H9 (cell line): ENCODE results near the gene DUS1L. TPM values are rescaled to one million over a fixed set of nuclear protein-coding genes. Genes with fewer than 3 reads are reported as not detected.

Experiments
- DNase-seq: peaks from one replicate; pipeline ENCODE4 v3.0.0-alpha.2; 2017
- H2AFZ ChIP-seq: one replicate; pipeline ENCODE4 v1.6.1; 2013; ENCODE audit warnings: mild to moderate bottlenecking, low read length, control low read depth, moderate library complexity
- H2AK5ac ChIP-seq: 2 replicates; pipeline ENCODE4 v1.6.1; 2013; ENCODE audit warnings: low read length, control low read depth, mixed read lengths; ENCODE audit not compliant: insufficient read length
- H2BK120ac ChIP-seq: one replicate; pipeline ENCODE4 v1.6.1; 2013; ENCODE audit warnings: low read depth, mild to moderate bottlenecking, low read length, control low read depth, inconsistent platforms; ENCODE audit not compliant: poor library complexity, severe bottlenecking
- H2BK12ac ChIP-seq: 2 replicates; pipeline ENCODE4 v1.6.1; 2013; ENCODE audit warnings: low read length, control low read depth, mixed read lengths, low read depth; ENCODE audit not compliant: insufficient read length
- H2BK15ac ChIP-seq: 2 replicates; pipeline ENCODE4 v1.6.1; 2013; ENCODE audit warnings: low read depth, low read length, control low read depth
- H2BK20ac ChIP-seq: one replicate; pipeline ENCODE4 v1.6.1; 2013; ENCODE audit warnings: low read depth, mild to moderate bottlenecking, low read length, control low read depth, inconsistent platforms; ENCODE audit not compliant: poor library complexity, severe bottlenecking
- H2BK5ac ChIP-seq: 2 replicates; pipeline ENCODE4 v1.6.1; 2013; ENCODE audit warnings: low read length, control low read depth, mixed read lengths; ENCODE audit not compliant: insufficient read length
- H3K14ac ChIP-seq: 2 replicates; pipeline ENCODE4 v1.6.1; 2013; ENCODE audit warnings: low read length, control low read depth; ENCODE audit not compliant: insufficient read depth
- H3K18ac ChIP-seq: 2 replicates; pipeline ENCODE4 v1.6.1; 2013; ENCODE audit warnings: low read depth, mild to moderate bottlenecking, mixed read lengths, low read length, control low read depth; ENCODE audit not compliant: insufficient read length
- H3K23ac ChIP-seq: 2 replicates; pipeline ENCODE4 v1.6.1; 2013; ENCODE audit warnings: low read length, control low read depth, mixed read lengths, low read depth; ENCODE audit not compliant: insufficient read length
- H3K23me2 ChIP-seq: 2 replicates; pipeline ENCODE4 v1.6.1; 2013; ENCODE audit warnings: low read depth, mild to moderate bottlenecking, mixed read lengths, low read length, control low read depth; ENCODE audit not compliant: insufficient read length, poor library complexity, severe bottlenecking
- H3K27ac ChIP-seq: 2 replicates; pipeline ENCODE4 v1.5.1; 2013; ENCODE audit warnings: low read length, control low read depth, mixed read lengths, low read depth; ENCODE audit not compliant: insufficient read length
- H3K27me3 ChIP-seq: 2 replicates; pipeline ENCODE4 v1.6.1; 2013; ENCODE audit warnings: low read length, control low read depth, inconsistent platforms; ENCODE audit not compliant: insufficient read depth
- H3K4ac ChIP-seq: 2 replicates; pipeline ENCODE4 v1.6.1; 2013; ENCODE audit warnings: low read depth, mild to moderate bottlenecking, control low read depth, inconsistent platforms, low read length, moderate library complexity
- H3K4me1 ChIP-seq: 2 replicates; pipeline ENCODE4 v1.6.1; 2013; ENCODE audit warnings: low read length, control low read depth, inconsistent platforms; ENCODE audit not compliant: insufficient read depth
- H3K4me2 ChIP-seq: 2 replicates; pipeline ENCODE4 v1.6.1; 2013; ENCODE audit warnings: low read length, control low read depth, mixed read lengths; ENCODE audit not compliant: insufficient read length, insufficient read depth
- H3K56ac ChIP-seq: 2 replicates; pipeline ENCODE4 v1.6.1; 2013; ENCODE audit warnings: low read depth, mild to moderate bottlenecking, mixed read lengths, low read length, control low read depth; ENCODE audit not compliant: insufficient read length
- H3K79me1 ChIP-seq: 2 replicates; pipeline ENCODE4 v1.6.1; 2013; ENCODE audit warnings: low read depth, mild to moderate bottlenecking, moderate library complexity, low read length, control low read depth, inconsistent platforms; ENCODE audit not compliant: insufficient read depth, poor library complexity, severe bottlenecking
- H3K79me2 ChIP-seq: 2 replicates; pipeline ENCODE4 v1.6.1; 2013; ENCODE audit warnings: low read length, control low read depth, inconsistent platforms; ENCODE audit not compliant: insufficient read depth
- H3K9ac ChIP-seq: 2 replicates; pipeline ENCODE4 v1.6.1; 2013; ENCODE audit warnings: low read length, control low read depth, mixed read lengths; ENCODE audit not compliant: insufficient read length; ENCODE audit errors: extremely low read depth
- H3K9me3 ChIP-seq: one replicate; pipeline ENCODE4 v1.6.1; 2013; ENCODE audit warnings: low read depth, low read length, inconsistent platforms; ENCODE audit not compliant: control insufficient read depth
- H3T11ph ChIP-seq: one replicate; pipeline ENCODE4 v1.6.1; 2013; ENCODE audit warnings: mild to moderate bottlenecking, low read length, control low read depth, inconsistent platforms
- H4K20me1 ChIP-seq: one replicate; pipeline ENCODE4 v1.6.1; 2013; ENCODE audit not compliant: control insufficient read depth, insufficient read length, insufficient read depth
- H4K5ac ChIP-seq: 2 replicates; pipeline ENCODE4 v1.6.1; 2013; ENCODE audit warnings: low read depth, mild to moderate bottlenecking, mixed read lengths, low read length, control low read depth; ENCODE audit not compliant: insufficient read length
- H4K8ac ChIP-seq: replicated peaks from 2 replicates; pipeline ENCODE4 v1.6.1; 2013; ENCODE audit warnings: low read length, control low read depth, mixed read lengths, low read depth; ENCODE audit not compliant: insufficient read length
- H4K91ac ChIP-seq: 2 replicates; pipeline ENCODE4 v1.6.1; 2013; ENCODE audit warnings: low read depth, mild to moderate bottlenecking, moderate library complexity, mixed read lengths, low read length, control low read depth; ENCODE audit not compliant: insufficient read length
- H3K27ac Mint-ChIP-seq, 3 experiments: 2 replicates in 2 of 3; 3 replicates in 1 of 3; pipeline ENCODE4 v1.8.0; 2020 to 2021; ENCODE audit warnings: mixed read lengths in 3 of 3, mild to moderate bottlenecking in 1 of 3, moderate library complexity in 1 of 3
- H3K27me3 Mint-ChIP-seq: 2 replicates; pipeline ENCODE4 v1.8.0; 2021; ENCODE audit warnings: low read depth, mild to moderate bottlenecking, moderate library complexity, mixed read lengths
- H3K36me3 Mint-ChIP-seq, 3 experiments: 2 replicates in 2 of 3; 3 replicates in 1 of 3; pipeline ENCODE4 v1.8.0; 2020 to 2021; ENCODE audit warnings: low read depth in 3 of 3, mixed read lengths in 3 of 3; ENCODE audit not compliant: insufficient read depth in 1 of 3
- H3K4me1 Mint-ChIP-seq, 2 experiments: 2 replicates each; pipeline ENCODE4 v1.8.0; 2020; ENCODE audit warnings: mixed read lengths in 2 of 2
- H3K4me3 Mint-ChIP-seq, 2 experiments: 2 replicates in 1 of 2; 3 replicates in 1 of 2; pipeline ENCODE4 v1.8.0; 2020 to 2021; ENCODE audit warnings: mild to moderate bottlenecking in 2 of 2, mixed read lengths in 2 of 2, moderate library complexity in 1 of 2
- H3K9me3 Mint-ChIP-seq, 2 experiments: 2 replicates in 1 of 2; 3 replicates in 1 of 2; pipeline ENCODE4 v1.8.0; 2020; ENCODE audit warnings: mild to moderate bottlenecking in 2 of 2, mixed read lengths in 2 of 2, moderate library complexity in 1 of 2
- WGBS: extraction: QIAGEN DNeasy Blood & Tissue Kit; methylation state at CpG from one replicate; pipeline ENCODE4 v1.1.7; 2013; ENCODE audit warnings: missing lambda C conversion rate, low lambda C conversion rate, mixed read lengths; ENCODE audit not compliant: insufficient read length; ENCODE audit errors: extremely low coverage; 5-methylcytosine and 5-hydroxymethylcytosine counted together
- total RNA-seq: library from RNA; stranded (reverse); gene quantifications from 2 replicates; pipeline ENCODE4 v1.2.1, GENCODE V29; 2021
- TF ChIP-seq, protein P1 (sequence below): fragments of 200-600 bp; sonication (generic); conservative IDR thresholded peaks from 3 replicates; pipeline ENCODE4 v1.8.0; 2021; ENCODE audit warnings: antibody characterized with exemption, mild to moderate bottlenecking

DUS1L gene
- total RNA-seq, 1 experiment from 2014 or later, result 103 TPM

DNA sequence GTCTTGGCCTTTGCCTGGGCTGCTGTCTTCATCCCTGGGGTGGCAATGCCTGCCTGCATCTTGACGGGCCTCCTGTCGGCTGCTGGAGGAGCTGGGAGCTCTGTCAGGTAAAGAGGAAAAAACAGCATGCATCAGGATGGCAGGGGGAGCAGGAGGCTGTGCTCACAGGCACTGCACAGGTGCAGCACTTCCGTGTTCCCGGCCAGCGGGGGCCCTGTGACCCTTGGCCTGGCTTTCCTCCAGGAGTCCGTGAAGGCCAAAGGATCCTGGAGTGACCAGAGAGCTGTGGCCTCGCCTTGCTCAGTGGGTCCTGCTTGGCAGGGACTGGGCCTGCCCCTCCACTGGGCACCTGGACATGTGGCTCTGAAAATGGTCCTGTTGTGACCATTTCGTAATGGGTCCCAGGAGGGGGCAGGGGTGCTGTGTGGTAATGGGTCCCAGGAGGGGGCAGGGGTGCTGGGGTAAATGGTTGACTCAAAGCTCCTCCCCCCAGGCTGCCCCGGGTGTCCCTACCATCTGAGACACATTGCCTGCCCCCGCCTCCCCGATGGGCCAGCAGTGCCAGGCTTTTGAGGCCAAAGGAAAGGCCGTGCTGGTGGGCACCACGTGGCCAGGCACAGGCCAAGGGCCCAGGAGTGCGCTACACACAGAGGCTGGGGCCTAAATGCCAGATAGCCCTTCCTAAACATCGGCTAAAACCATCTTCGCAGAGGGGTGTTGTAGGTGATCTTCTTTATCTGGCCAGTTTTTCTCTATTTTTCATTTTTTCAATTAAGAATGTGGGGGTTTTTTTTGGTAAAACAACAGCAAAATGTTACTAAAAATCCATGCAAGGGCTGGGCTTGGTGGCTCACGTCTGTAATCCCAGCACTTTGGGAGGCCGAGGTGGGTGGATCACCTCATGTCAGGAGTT lies 36.4 kb upstream of the DUS1L start:
- H3K27me3 ChIP-seq, result no peaks in the 10 kb centered on the region
- H3K9ac ChIP-seq, result no peak overlapping the region
- peaks cover 3% of the 10 kb centered on the region; the same call in 1 of the 2 replicates for H3K79me2 ChIP-seq
- Mint-ChIP-seq H3K36me3 (no peaks in the 10 kb centered on the region; a peak in 1 of 7 replicates), H3K27me3 (peaks cover 7% of the 10 kb centered on the region), H3K4me3 (peak overlapping the region in 1 of 2 experiments; percentile 14; a peak in 1 of 5 replicates), H3K4me1 (peaks cover 39 to 66% of the 10 kb centered on the region in 2 experiments), H3K27ac (peak overlapping the region in 2 of 3 experiments; percentile 40 to 64; a peak in 3 of 7 replicates), H3K9me3 (no peaks in the 10 kb centered on the region)
- peaks cover 5% of the 10 kb centered on the region for H3K23me2 ChIP-seq
- H3K4me1 ChIP-seq, result no peaks in the 10 kb centered on the region; the same call in 1 of the 2 replicates
- no peak overlapping the region for H2BK120ac ChIP-seq
- no peaks in the 10 kb centered on the region for H4K20me1 ChIP-seq
- H3K4me2 ChIP-seq, result no peak overlapping the region
- no peak overlapping the region for H2AFZ ChIP-seq
- no CpG with 5 or more reads among the region's 18 CpGs for WGBS
- H2BK5ac ChIP-seq, result no peak overlapping the region
- H3K56ac ChIP-seq, result no peak overlapping the region
- no peak overlapping the region for H3K14ac ChIP-seq
- TF ChIP-seq, protein P1, sequence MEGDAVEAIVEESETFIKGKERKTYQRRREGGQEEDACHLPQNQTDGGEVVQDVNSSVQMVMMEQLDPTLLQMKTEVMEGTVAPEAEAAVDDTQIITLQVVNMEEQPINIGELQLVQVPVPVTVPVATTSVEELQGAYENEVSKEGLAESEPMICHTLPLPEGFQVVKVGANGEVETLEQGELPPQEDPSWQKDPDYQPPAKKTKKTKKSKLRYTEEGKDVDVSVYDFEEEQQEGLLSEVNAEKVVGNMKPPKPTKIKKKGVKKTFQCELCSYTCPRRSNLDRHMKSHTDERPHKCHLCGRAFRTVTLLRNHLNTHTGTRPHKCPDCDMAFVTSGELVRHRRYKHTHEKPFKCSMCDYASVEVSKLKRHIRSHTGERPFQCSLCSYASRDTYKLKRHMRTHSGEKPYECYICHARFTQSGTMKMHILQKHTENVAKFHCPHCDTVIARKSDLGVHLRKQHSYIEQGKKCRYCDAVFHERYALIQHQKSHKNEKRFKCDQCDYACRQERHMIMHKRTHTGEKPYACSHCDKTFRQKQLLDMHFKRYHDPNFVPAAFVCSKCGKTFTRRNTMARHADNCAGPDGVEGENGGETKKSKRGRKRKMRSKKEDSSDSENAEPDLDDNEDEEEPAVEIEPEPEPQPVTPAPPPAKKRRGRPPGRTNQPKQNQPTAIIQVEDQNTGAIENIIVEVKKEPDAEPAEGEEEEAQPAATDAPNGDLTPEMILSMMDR, result no peak
- no peak overlapping the region for H3K23ac ChIP-seq
- no peaks in the 10 kb centered on the region for H3K79me1 ChIP-seq
- no peak overlapping the region for H4K5ac ChIP-seq
- no peak overlapping the region for H3K4ac ChIP-seq
- no peak overlapping the region for H4K91ac ChIP-seq
- no peak overlapping the region for H2BK20ac ChIP-seq
- no peak for DNase-seq
- no peak overlapping the region for H2AK5ac ChIP-seq
- H4K8ac ChIP-seq, result no peak overlapping the region
- no peak overlapping the region for H3K18ac ChIP-seq
- H3K27ac ChIP-seq, result no peak overlapping the region
- H2BK15ac ChIP-seq, result no peak overlapping the region
- no peaks in the 10 kb centered on the region for H3K9me3 ChIP-seq
- H2BK12ac ChIP-seq, result no peak overlapping the region
- H3T11ph ChIP-seq, result no peak overlapping the region
